ENCODE results near the gene FGF8.

DNA sequence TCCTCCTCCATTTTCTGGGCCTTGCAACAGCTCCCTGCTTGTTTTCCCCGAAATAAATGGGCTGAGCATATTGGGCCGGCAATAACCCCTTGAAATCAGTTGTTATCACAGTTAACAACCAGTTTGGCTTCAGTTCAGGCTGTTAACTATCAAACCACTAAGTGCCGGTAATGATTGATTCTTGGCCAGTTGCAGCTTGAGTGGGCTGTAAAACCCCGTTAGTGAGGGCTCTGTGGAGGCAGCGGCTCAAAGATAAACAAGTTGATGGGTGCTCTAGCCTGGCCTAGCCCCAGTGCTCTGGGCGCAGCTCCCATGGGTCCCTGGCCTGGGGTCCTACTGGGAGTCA, 8.3 kb downstream of the FGF8 start:
- TF ChIP-seq, protein P1, sequence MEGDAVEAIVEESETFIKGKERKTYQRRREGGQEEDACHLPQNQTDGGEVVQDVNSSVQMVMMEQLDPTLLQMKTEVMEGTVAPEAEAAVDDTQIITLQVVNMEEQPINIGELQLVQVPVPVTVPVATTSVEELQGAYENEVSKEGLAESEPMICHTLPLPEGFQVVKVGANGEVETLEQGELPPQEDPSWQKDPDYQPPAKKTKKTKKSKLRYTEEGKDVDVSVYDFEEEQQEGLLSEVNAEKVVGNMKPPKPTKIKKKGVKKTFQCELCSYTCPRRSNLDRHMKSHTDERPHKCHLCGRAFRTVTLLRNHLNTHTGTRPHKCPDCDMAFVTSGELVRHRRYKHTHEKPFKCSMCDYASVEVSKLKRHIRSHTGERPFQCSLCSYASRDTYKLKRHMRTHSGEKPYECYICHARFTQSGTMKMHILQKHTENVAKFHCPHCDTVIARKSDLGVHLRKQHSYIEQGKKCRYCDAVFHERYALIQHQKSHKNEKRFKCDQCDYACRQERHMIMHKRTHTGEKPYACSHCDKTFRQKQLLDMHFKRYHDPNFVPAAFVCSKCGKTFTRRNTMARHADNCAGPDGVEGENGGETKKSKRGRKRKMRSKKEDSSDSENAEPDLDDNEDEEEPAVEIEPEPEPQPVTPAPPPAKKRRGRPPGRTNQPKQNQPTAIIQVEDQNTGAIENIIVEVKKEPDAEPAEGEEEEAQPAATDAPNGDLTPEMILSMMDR (IDR thresholded peaks at IDR 0.05; ENCODE audit: low read length), result no peak
- no peak for TF ChIP-seq EZH2 (IDR thresholded peaks at IDR 0.05; ENCODE audit: borderline replicate concordance, low read length)
